Measurements from ENCODE around the gene EIF4EBP2. TPM values are rescaled to one million over a fixed set of nuclear protein-coding genes. Genes with fewer than 3 reads are reported as not detected.

The EIF4EBP2 gene
- total and polyA plus RNA-seq, 2 of the 13 experiments (the other 11 are each of a cell fraction or from before 2014, with no cell fraction given): 16.9 to 22.0 TPM

DNA sequence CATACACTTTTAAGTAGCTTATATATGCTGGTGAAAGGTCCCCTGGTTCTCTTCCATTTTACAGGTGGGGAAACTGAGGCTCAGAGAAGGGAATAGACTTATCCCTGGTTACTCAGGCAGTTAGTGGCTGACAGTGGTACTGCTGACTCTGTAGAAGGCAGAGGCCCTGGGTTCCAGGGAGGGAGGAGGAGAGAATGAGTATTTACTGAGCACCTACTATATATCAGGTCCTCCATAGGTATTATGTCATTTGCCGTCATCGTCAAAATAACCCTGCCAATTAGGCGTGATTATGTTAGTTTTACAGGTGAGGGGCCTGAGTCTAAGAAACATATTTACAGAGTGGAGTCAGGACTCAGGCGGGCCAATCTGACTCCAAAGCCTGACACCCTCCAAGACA is 61.3 kb downstream of the EIF4EBP2 start (continued):
- TF ChIP-seq ISL2 (CRISPR knock-in tag; IDR thresholded peaks at IDR 0.05) (no peak), TGIF2 (CRISPR knock-in tag; IDR thresholded peaks at IDR 0.05) (no peak), ZC3H13 (CRISPR knock-in tag; IDR thresholded peaks at IDR 0.05) (no peak), ZNF850 (CRISPR knock-in tag; conservative IDR thresholded peaks at IDR 0.05) (no peak), CENPT (CRISPR knock-in tag; IDR thresholded peaks at IDR 0.05; ENCODE audit: low read depth) (no peak), ADNP (CRISPR knock-in tag; IDR thresholded peaks at IDR 0.05) (no peak)
- TF ChIP-seq, protein P1, sequence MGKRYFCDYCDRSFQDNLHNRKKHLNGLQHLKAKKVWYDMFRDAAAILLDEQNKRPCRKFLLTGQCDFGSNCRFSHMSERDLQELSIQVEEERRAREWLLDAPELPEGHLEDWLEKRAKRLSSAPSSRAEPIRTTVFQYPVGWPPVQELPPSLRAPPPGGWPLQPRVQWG (CRISPR knock-in tag; IDR thresholded peaks at IDR 0.05; ENCODE audit: borderline replicate concordance, low read depth): no peak

DNA sequence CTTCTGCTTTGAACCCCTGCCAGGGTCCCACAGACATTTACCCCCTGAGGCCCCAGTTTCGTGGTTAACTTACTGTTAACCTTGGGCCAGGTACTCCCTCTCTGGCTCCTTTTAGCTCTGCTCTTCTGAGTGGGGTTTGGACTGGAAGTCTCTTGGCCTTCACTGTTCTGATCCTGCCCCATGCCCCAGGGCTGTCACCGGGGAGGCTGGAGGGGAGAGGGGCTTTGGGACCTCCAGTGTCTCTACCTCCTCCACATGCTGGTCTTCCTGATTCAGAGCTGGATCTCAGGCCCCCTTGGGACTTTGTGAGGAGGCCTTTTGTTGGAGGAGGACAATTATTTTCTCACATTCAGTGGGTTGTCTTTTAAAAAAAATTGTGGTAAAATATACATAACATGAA is 61.9 kb downstream of the EIF4EBP2 start:
- in situ Hi-C loops (cut with HindIII; ENCODE audit: extremely low pct_ligation_motif_present, low pct_unique_long_range_greater_than_20kb): no loop called here
- intact Hi-C loops (cut with micrococcal nuclease; ENCODE audit: unreplicated experiment): no loop called here
- ATAC-seq (no peak), DNase-seq (ENCODE audit: low spot score) (no peak), FAIRE-seq (no peak)
- no peak overlapping the region for H3K4me2 ChIP-seq (ENCODE audit: low read depth, low read length)
- ChIA-PET CTCF (ENCODE audit: low intra/inter-chr PET ratio, low total read pairs) (no interaction called here), POLR2A (no interaction called here)
- no TSS peak for BruUV-seq (replicated peaks)
- no peak overlapping the region for H3K9ac ChIP-seq (ENCODE audit: insufficient read depth, low read depth, low read length)
- H3K79me2 ChIP-seq (ENCODE audit: insufficient read depth, low read length): no peaks in the 10 kb centered on the region
- no peaks in the 10 kb centered on the region for H3K4me1 ChIP-seq (ENCODE audit: insufficient read depth, low read length)
- H3K36me3 ChIP-seq (replicated peaks in 1 of 2; ENCODE audit: control insufficient read depth in 1 of 2, insufficient read depth in 2 of 2, low read length in 2 of 2): no peaks in the 10 kb centered on the region
- H3K9me3 ChIP-seq (ENCODE audit: low read length): no peaks in the 10 kb centered on the region
- peaks cover 4 to 24% of the 10 kb centered on the region in 2 experiments; a peak in 4 of 5 replicates for H3K27me3 ChIP-seq (ENCODE audit: control insufficient read depth in 1 of 2, insufficient read depth in 2 of 2, low read length in 2 of 2)
- WGBS (ENCODE audit: low lambda C conversion rate): 0% methylated on average over 1 of the region's 2 CpGs
- no peak overlapping the region for H3K4me3 ChIP-seq (replicated peaks in 1 of 3; ENCODE audit: insufficient read depth in 1 of 3, low read depth in 2 of 3, low read length in 3 of 3)
- no peak overlapping the region for H3K27ac ChIP-seq (ENCODE audit: extremely low read length, insufficient read depth, low read length)
- no peaks in the 10 kb centered on the region for H4K20me1 ChIP-seq (ENCODE audit: insufficient read depth, low read length)
- no peak overlapping the region for H2AFZ ChIP-seq (ENCODE audit: low read length)
- TF ChIP-seq CHD4 (IDR thresholded peaks at IDR 0.05; ENCODE audit: borderline replicate concordance, low read length) (no peak), SIN3B (IDR thresholded peaks at IDR 0.05; ENCODE audit: low read length) (no peak), NFIB (CRISPR knock-in tag; IDR thresholded peaks at IDR 0.05; ENCODE audit: borderline replicate concordance) (no peak), KDM6A (CRISPR knock-in tag; IDR thresholded peaks at IDR 0.05; ENCODE audit: low read depth) (no peak), ZNF747 (CRISPR knock-in tag; IDR thresholded peaks at IDR 0.05; ENCODE audit: borderline replicate concordance) (no peak), ISL2 (CRISPR knock-in tag; IDR thresholded peaks at IDR 0.05) (no peak), ZNF10 (CRISPR knock-in tag; IDR thresholded peaks at IDR 0.05; ENCODE audit: borderline replicate concordance, low read depth) (no peak), ZNF790 (CRISPR knock-in tag; IDR thresholded peaks at IDR 0.05; ENCODE audit: borderline replicate concordance) (no peak), SRSF1 (optimal IDR thresholded peaks at IDR 0.05; ENCODE audit: low read depth, low read length) (no peak)
- TF ChIP-seq, protein P2, sequence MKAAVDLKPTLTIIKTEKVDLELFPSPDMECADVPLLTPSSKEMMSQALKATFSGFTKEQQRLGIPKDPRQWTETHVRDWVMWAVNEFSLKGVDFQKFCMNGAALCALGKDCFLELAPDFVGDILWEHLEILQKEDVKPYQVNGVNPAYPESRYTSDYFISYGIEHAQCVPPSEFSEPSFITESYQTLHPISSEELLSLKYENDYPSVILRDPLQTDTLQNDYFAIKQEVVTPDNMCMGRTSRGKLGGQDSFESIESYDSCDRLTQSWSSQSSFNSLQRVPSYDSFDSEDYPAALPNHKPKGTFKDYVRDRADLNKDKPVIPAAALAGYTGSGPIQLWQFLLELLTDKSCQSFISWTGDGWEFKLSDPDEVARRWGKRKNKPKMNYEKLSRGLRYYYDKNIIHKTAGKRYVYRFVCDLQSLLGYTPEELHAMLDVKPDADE (CRISPR knock-in tag; IDR thresholded peaks at IDR 0.05): no peak
- TF ChIP-seq, protein P3, sequence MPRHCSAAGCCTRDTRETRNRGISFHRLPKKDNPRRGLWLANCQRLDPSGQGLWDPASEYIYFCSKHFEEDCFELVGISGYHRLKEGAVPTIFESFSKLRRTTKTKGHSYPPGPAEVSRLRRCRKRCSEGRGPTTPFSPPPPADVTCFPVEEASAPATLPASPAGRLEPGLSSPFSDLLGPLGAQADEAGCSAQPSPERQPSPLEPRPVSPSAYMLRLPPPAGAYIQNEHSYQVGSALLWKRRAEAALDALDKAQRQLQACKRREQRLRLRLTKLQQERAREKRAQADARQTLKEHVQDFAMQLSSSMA (CRISPR knock-in tag; IDR thresholded peaks at IDR 0.05): no peak
- TF ChIP-seq, protein P4, sequence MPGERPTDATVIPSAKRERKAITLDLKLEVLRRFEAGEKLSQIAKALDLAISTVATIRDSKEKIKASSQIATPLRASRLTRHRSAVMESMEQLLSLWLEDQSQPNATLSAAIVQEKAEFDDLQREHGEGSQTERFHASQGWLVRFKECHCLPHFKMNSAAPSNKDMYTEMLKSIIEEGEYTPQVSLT (CRISPR knock-in tag; IDR thresholded peaks at IDR 0.05; ENCODE audit: borderline replicate concordance, low read depth): no peak
- TF ChIP-seq, protein P5, sequence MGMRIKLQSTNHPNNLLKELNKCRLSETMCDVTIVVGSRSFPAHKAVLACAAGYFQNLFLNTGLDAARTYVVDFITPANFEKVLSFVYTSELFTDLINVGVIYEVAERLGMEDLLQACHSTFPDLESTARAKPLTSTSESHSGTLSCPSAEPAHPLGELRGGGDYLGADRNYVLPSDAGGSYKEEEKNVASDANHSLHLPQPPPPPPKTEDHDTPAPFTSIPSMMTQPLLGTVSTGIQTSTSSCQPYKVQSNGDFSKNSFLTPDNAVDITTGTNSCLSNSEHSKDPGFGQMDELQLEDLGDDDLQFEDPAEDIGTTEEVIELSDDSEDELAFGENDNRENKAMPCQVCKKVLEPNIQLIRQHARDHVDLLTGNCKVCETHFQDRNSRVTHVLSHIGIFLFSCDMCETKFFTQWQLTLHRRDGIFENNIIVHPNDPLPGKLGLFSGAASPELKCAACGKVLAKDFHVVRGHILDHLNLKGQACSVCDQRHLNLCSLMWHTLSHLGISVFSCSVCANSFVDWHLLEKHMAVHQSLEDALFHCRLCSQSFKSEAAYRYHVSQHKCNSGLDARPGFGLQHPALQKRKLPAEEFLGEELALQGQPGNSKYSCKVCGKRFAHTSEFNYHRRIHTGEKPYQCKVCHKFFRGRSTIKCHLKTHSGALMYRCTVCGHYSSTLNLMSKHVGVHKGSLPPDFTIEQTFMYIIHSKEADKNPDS (CRISPR knock-in tag; IDR thresholded peaks at IDR 0.05): no peak
